WERI-Rb-1 (cell line): ENCODE results near the gene DST.

Experiments
- DNase-seq: peaks from one replicate; pipeline ENCODE4 v3.0.0-alpha.2; 2020
- H3K27ac ChIP-seq: fragments of 250-450 bp; sonication (Bioruptor Pico); 2 replicates; pipeline ENCODE4 v1.5.1; 2020; ENCODE audit warnings: mild to moderate bottlenecking, moderate library complexity
- H3K27me3 ChIP-seq: fragments of 250-450 bp; sonication (Bioruptor Pico); 2 replicates; pipeline ENCODE4 v1.5.1; 2021; ENCODE audit warnings: mild to moderate bottlenecking, low read depth, moderate library complexity; ENCODE audit not compliant: insufficient read depth, severe bottlenecking
- H3K36me3 ChIP-seq: fragments of 250-450 bp; sonication (Bioruptor Pico); 2 replicates; pipeline ENCODE4 v1.5.1; 2020; ENCODE audit warnings: mild to moderate bottlenecking, moderate library complexity
- H3K4me3 ChIP-seq: 2 replicates; pipeline ENCODE4 v1.5.1; 2011; ENCODE audit warnings: low read depth, mild to moderate bottlenecking, control low read depth, low read length
- H3K9me3 ChIP-seq: fragments of 250-450 bp; sonication (Bioruptor Pico); 2 replicates; pipeline ENCODE4 v1.5.1; 2021; ENCODE audit warnings: mild to moderate bottlenecking, moderate library complexity; ENCODE audit not compliant: severe bottlenecking
- CTCF ChIP-seq: IDR thresholded peaks from 2 replicates; pipeline ENCODE4 v1.5.1; 2011; ENCODE audit warnings: low read depth, mild to moderate bottlenecking, control low read depth, inconsistent platforms, low read length

Gene DST

GRCh38 chr6:56444855-56445254 is 197.8 kb downstream of the DST start:
- H3K27ac ChIP-seq = no peak overlapping the region
- no peaks in the 10 kb centered on the region for H3K36me3 ChIP-seq
- TF ChIP-seq CTCF = no peak
- no peak for DNase-seq
- peaks cover 2% of the 10 kb centered on the region for H3K9me3 ChIP-seq
- H3K27me3 ChIP-seq = no peaks in the 10 kb centered on the region
- no peak overlapping the region for H3K4me3 ChIP-seq

- Histone ChIP-seq H3K9me3 (peaks cover 7% of the 10 kb centered on the region), H3K4me3 (no peak overlapping the region)
- no peak for DNase-seq
Observed at GRCh38 chr6:56440551-56440981, 202.1 kb downstream of the DST start.

GRCh38 chr6:56437171-56437900 is 205.4 kb downstream of the DST start:
- H3K27me3 ChIP-seq = no peaks in the 10 kb centered on the region
- no peak overlapping the region for H3K4me3 ChIP-seq
- DNase-seq = no peak
- TF ChIP-seq CTCF = no peak
- H3K9me3 ChIP-seq = peaks cover 10% of the 10 kb centered on the region
- H3K27ac ChIP-seq = no peak overlapping the region
- no peaks in the 10 kb centered on the region for H3K36me3 ChIP-seq

More at GRCh38 chr6:56440551-56440981, 202.1 kb downstream of the DST start:
- Histone ChIP-seq H3K27me3 (no peaks in the 10 kb centered on the region), H3K36me3 (no peaks in the 10 kb centered on the region), H3K27ac (no peak overlapping the region)
- TF ChIP-seq CTCF = no peak

- H3K27ac ChIP-seq = no peak overlapping the region
- DNase-seq = no peak
- no peak overlapping the region for H3K4me3 ChIP-seq
- H3K27me3 ChIP-seq = no peaks in the 10 kb centered on the region
- no peak for TF ChIP-seq CTCF
- H3K36me3 ChIP-seq = no peaks in the 10 kb centered on the region
- H3K9me3 ChIP-seq = peaks cover 10% of the 10 kb centered on the region
Observed at GRCh38 chr6:56435754-56436153, 206.9 kb downstream of the DST start.

- no peak overlapping the region for H3K4me3 ChIP-seq
- H3K36me3 ChIP-seq = no peaks in the 10 kb centered on the region
- no peaks in the 10 kb centered on the region for H3K27me3 ChIP-seq
- DNase-seq = no peak
- H3K9me3 ChIP-seq = peaks cover 10% of the 10 kb centered on the region
- no peak overlapping the region for H3K27ac ChIP-seq
- TF ChIP-seq CTCF = no peak
Observed at GRCh38 chr6:56435326-56435725, 207.4 kb downstream of the DST start.

GRCh38 chr6:56434606-56435005 is 208.1 kb downstream of the DST start:
- peaks cover 6% of the 10 kb centered on the region for H3K9me3 ChIP-seq
- no peak overlapping the region for H3K27ac ChIP-seq
- no peaks in the 10 kb centered on the region for H3K36me3 ChIP-seq
- no peak for TF ChIP-seq CTCF
- no peak overlapping the region for H3K4me3 ChIP-seq
- H3K27me3 ChIP-seq = no peaks in the 10 kb centered on the region
- no peak for DNase-seq
